HG03064 (cell line): Measurements from ENCODE around the gene MKRN3.

Experiments
- ATAC-seq: cut with Tn5 transposase; IDR thresholded peaks from one replicate; pipeline ENCODE4 v1.9.1; 2021; ENCODE audit warnings: low read depth; ENCODE audit not compliant: unreplicated experiment

Gene MKRN3

DNA sequence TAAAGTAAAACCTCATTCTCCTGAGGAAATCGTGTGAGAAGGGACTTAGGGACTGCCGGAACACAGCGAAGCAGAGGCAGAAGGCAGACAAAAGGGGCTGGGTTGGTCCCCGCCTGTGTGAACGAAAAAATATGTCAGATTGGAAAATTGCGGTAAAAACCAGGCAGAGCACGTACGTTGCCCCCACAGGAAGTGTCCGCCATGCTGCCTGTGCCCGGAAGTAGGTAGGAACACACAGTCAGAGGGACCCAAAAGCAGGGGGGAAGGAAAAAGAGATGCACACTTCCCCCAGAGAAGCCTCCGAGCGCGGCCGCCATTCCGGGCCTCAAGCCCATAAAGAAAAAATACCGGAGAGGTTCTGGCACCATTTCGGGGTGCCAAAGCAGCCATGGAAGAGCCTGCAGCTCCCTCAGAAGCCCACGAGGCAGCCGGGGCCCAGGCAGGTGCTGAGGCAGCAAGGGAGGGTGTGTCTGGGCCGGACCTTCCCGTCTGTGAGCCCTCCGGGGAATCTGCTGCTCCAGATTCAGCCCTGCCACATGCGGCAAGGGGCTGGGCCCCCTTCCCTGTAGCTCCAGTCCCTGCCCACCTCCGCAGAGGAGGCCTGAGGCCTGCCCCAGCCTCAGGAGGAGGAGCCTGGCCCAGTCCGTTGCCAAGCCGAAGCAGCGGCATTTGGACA is at the start of gene MKRN3:
TSS of gene MKRN3 (plus strand) at position 280 of the 676 bp plus-strand sequence. CDS start at position 389, 109 bp downstream.
- no peak for ATAC-seq

DNA sequence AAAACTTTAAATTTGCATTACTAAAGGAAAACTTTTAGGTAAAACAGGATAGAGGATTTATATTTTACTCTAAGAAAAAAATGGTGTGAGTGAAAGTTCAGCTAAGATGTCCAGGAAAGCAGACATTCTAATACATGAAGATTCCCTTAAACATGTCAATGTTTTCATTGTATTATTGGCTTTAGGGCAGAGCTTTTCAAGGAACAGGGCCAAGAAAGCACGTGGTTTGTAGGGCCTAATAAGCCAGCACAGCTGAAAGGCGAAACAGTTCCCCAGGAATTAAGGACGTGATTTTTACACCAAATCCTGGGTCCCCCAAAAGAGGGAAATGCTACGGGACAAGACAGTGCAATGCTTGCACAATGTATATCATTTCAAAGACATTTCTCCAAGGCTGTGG is 48.6 kb upstream of the MKRN3 start:
- no peak for ATAC-seq

DNA sequence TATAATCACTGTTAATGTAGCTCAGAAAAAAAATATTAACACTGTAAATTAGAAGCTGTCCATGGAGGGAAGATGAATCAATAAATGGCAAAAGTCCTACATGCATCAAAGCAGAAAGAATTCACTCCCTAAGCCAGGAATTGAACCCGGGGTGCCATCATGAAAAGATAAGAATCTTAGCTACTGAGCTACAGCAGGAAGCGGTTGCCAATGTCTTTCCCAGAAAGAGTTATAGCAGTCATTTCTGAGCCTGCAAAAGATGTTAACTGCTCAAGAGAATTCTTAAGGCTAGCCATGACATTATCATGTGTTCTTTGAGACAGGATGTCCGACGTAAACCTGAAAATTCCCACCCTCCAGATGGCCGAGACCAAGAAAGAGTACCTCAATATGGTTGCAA is 47.4 kb upstream of the MKRN3 start:
- ATAC-seq = no peak

DNA sequence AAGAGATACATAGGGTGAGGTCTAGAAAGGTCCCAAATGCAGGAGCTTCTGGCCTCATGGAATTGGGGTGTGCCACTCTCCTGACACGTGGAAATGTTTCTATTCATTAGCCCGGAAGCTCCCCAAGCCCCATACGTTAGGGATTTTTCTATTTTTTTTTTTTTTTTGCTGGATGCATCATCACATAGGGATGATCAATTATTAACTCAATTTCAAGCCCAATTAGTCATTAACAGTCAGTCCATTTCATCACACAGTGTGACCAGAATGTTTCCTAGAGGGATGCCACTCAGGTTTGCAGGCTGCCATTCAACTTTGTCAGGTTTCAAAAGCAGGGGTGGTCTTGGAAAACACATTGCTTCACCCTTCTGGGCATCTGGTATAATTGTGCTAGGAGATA is 40.7 kb upstream of the MKRN3 start:
- no peak for ATAC-seq

DNA sequence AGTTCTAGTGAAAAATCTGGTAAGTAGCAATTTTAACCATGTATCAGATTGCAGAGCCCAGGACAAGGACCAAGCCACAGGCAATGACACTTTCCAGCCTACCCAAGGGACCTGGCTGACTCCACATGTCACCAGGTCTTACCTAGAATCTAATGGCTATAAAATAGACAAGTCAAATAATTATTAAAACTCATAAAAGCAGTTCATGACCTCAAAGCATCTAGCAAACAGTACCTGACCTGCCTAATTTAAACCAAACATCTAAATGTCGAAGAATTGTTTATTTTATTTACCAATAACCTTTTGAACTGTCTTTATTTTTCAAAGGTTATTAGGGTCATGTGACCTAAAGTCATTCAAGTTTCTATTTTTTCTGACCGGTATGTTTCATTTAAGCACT is 35.6 kb upstream of the MKRN3 start:
- no peak for ATAC-seq

DNA sequence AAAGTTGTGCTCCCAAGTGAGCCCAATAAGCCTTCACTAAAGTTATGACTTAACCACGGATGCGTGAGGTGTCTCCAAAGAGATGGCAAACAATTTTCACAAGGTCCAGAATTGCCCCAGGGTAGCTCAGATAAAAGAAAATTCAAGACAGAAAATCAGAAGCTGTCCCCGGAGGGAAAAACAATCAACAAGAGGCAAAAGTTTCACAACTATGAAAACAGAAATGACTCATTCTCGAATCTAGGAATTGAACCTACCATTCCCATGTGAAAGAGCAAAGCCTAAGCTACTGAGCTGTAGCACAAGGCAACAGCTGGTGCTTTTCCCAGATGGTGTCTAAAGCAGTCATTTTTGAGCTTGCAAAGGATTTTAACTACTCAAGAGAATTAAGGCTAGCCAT is 33.5 kb upstream of the MKRN3 start:
- ATAC-seq = no peak

DNA sequence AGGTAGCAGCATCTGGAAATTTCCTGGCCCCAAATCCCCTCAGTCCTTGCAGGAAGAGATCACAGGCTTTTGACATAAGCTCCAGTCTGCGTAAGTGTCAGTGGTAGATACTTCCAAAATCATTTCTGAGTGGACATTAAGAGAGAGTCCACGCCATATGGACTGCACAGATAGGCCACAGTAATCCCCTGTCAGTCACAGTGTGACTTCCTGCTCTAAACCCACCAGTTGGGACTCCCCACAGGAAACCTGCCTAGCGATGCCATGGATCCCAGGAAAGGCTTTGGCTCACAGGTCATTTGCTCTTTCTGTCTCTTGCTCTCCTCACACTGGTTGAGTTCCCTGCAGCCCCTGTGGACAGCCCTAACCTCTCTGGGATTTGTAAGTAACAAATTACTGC is 28.8 kb upstream of the MKRN3 start:
- no peak for ATAC-seq

DNA sequence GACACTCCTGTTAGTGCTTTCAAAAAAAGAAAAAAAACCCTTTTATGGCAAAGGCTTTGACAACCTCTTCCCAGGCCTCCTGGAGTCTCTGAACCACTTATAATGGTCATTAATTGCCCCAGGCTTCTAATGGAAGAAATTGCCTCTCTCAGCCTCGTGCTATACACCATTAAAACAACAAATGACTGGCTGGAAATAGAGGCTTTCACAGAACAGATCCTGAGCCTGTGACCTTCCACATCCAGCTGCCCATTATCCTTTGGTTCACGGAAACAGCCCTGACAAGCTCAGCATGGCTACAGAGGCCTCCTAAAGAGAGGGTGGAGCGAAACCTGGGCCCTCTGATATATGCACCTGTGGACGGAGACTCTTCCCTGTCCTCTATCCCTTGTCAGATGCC is 26.8 kb upstream of the MKRN3 start:
- ATAC-seq = no peak

DNA sequence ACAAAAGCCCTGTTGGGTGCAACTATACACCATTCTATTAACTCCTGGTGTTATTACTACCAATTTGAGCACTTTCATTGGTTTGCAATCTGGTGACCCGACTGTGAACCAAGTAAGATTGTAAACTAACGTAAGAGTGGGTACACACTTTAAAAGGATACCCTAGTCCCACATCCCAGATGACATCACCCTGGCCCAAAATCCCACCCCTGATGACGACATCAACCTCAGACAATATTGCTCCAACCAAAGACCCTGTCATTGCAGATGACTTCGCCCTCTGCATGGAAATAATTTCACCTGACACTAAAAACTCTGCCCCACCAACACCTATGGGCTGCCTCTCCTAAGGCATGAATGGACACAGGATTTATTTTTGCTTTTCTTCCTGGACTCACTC is 25.6 kb upstream of the MKRN3 start:
- ATAC-seq = no peak

DNA sequence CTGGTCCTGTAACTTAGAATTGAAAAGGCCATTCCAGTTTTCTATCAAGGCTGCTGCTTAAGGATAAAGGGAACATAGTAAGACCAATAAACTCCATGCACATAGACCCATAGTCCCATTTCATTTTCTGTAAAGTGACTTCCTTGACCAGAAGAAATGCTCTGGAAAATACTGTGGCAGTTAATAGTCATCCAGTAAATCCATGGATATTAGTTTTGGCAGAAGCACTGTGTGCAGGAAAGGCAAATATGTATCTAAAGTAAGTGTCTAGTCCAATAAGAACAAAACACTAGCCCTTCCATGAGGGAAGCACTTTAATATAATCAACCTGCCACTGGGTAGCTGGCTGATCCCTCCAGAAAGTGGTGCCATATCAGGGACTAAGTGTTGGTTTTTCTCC is 19.3 kb upstream of the MKRN3 start:
- no peak for ATAC-seq

DNA sequence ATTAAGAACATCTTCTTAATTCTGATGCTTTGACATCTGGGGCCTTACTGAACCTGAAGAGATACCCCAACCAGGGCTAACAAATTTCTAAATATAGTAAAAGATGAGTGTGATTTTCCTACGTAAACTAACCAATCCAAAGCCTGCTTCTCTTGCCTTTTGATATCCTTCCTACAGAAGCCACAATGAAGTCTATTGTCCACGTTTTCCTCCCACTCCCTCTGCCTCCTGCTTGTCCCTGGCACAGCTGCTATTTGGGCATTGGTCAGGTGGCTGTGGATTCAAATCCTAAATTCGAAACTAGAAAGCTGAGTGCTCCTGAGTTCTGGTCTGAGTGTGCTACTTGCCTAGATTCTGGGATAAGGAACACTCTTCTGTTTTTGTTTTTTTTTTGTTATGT is 17.4 kb upstream of the MKRN3 start:
- ATAC-seq = no peak

DNA sequence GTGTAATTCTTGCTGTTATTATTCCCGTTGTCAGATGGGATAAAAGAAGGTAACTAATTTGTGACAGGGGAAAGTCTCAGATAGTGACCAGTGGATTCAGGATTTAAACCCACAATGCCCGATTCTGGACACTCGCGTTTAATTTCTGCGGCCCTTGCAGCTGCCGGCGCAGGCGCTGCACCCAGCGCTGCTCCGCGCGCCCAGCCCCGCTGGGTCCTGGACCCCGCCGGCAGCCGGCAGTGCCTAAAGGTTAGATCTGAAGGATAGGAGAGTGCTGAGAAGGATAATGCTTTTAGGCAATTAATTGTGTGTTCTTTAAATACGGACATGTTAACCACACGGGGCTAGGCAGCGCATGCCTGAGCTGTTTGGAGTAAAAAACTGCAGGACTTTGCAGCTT is 3.6 kb upstream of the MKRN3 start:
- no peak for ATAC-seq

DNA sequence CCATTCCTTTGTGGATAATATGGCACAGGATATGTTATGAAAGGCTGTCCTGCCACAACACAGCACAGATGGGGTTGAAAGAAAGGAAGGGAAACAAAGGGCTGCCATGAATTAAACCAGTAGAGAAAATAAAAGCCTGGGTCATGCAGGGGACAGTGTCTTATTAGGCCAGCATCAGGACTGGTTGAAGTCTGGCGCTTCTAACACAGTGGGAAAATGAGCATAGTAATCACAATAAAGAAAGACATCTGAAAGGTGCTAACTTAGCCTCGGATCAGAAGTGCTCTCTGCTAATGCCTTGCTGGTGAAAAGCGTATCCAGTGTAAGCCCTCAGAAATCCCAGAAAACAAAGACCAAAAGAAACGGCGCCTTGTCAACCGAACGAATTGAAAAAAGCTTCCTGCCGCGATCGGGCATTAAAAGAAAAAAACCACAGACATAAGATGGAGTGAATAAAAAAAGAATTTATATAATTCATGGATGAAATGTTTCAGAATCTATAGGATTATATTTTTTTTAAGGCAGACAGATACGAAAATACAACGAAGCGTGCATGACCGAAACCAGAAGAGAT is 566 bp upstream of the MKRN3 start:
- no peak for ATAC-seq

DNA sequence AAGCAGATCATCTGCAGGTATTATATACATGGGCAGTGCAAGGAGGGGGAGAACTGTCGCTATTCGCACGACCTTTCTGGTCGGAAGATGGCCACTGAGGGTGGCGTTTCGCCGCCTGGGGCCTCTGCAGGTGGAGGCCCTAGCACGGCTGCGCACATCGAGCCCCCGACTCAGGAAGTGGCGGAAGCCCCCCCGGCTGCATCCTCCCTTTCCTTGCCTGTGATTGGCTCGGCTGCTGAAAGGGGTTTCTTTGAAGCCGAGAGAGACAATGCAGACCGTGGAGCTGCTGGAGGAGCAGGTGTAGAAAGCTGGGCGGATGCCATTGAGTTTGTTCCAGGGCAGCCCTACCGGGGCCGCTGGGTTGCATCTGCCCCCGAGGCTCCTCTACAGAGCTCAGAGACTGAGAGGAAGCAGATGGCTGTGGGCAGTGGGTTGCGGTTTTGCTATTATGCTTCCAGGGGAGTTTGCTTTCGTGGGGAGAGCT is 639 bp downstream of the MKRN3 start:
- no peak for ATAC-seq

DNA sequence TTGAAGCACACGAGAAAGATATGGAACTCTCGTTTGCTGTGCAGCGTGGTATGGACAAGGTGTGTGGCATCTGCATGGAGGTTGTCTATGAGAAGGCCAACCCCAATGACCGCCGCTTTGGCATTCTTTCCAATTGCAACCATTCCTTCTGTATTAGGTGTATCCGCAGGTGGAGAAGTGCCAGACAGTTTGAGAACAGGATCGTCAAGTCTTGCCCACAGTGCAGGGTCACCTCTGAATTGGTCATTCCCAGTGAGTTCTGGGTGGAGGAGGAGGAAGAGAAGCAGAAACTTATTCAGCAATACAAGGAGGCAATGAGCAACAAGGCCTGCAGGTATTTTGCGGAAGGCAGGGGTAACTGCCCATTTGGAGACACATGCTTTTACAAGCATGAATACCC is 1.2 kb downstream of the MKRN3 start:
- ATAC-seq = no peak

DNA sequence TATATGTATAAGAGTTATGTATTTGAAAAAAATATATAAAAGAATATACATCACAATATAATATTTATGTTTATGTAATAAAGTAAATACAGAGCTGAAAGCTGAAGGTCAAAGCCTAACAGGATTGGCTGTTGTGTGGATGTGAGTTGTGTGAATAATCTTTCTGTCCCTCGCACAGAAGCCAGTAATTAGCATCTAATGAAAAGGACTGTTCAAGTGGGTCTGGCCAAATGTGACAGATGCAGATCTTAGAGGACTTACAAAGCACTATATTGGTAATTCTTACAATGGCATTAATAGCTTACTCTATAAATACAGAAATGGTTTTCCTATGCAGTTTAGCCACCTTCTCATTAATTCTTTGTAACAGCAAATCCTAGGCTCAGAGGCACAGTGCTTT is 2.4 kb downstream of the MKRN3 start:
- ATAC-seq = no peak

DNA sequence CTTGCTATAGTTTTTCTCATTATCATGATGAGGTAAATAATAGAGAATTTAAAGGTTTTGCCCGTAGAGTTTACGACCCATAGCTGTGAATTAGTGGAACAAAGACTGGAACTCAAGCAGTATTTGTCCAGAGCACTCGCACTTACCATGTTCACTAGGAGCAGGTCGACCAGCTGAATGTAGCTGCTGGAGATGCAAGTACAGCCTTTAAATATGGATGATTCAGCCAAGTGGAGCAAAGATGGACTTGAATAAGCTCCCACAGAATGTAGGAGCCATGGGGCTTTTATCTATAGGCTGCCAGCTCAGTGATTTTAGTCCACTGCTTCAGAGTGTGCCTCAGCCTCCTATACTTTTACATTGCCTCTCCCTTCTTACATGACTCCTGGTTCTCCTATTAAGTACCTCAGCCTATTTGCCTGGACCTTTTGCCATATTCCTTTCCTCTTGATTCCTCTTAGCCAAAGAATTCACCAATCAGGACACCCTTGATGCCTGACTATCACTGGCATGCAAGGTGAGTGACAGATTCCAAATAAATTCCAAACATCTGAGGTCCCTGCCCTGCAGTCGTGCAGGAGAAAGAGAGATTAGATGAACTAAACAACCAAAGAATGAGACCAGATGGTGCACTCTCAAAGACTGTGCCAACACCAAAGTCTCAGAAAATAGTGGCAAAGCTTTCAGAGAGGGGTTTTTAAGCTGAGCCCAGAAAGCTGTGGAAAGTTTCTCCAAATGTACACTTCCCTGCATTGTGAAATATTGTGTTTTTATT is 3.9 kb downstream of the MKRN3 start:
- ATAC-seq = no peak

DNA sequence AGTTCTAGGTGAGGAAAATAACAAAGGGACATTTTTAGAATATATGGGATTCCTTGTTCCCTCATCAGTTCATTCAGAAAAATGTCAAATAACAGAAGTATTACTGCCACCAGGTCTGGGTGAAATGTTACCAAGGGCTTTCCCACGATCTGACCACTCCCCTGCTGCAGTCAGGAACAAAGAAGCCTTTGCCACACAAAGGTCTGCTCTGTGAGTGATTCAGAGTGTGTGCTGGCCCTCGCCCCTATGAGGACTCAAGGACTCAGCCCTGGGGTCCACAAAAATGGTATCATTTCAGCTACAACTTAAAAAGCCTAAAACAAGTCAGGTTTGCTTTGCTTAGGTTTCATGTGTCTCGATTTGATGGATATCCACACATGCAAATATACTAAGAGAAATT is 5.0 kb downstream of the MKRN3 start:
- no peak for ATAC-seq

DNA sequence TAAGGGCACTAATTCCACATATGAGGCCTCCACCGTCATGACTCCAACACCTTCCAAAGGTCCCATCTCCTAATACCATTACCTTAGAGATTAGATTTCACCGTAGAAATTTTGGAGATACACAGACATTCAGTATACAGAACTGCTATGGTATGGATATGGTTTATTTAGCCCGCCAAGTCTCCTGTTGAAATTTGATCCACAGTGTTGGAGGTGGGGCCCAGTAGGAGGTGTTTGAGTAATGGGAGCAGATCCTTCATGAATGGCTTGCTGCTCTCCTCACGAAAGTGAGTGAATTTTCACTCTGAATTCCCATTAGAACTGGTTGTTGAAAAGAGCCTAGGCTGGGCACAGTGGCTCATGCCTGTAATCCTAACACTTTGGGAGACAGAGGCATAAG is 7.4 kb downstream of the MKRN3 start:
- ATAC-seq = no peak

DNA sequence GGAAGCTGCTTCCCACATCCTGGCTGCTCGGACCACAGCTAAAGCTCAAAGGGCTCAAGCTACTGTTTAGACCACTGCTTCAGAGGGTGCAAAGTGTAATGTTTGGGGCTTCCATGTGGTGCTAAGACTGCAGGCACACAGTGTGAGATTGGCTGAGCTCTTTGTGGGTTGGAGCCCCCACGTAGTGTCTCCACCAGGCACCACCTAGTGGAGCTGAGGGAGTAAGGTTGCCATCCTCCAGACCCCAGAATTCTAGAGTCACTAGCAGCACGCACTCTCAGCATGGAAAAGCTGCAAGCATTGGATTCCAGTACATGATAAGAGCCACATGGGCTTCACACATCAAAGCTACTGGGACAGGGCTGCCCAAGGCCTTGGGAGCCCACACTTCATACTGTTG is 9.3 kb downstream of the MKRN3 start:
- no peak for ATAC-seq

DNA sequence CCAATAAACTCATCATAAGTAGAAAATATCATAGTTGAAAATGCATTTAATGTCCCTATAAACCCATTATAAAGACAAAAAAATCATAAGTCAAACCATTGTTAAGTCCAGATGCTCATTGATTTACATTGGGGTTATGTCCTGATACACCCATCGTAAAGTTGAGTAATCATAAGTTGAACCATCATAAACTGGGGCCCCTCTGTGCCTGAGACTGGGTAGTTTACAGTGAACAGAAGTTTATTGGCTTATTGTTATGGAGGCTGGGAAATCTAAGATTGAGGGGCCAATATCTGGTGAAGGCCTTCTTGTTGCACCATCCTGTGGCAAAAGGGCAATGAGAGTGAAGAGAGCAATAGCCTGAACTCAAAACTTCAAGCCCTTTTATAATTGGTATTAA is 10.6 kb downstream of the MKRN3 start:
- no peak for ATAC-seq
